GM06990 (cell line): ENCODE data around the gene RPGR.

ENCODE experiments used
- DNase-seq: peaks from one replicate; pipeline ENCODE4 v3.0.0-alpha.2; 2011; ENCODE audit not compliant: insufficient read length; ENCODE audit errors: extremely low read depth
- H3K27me3 ChIP-seq: replicated peaks from 2 replicates; pipeline ENCODE4 v1.6.0; 2011; ENCODE audit warnings: low read length; ENCODE audit not compliant: control insufficient read depth, insufficient read depth
- H3K36me3 ChIP-seq: 2 replicates; pipeline ENCODE4 v1.5.1; 2011; ENCODE audit warnings: low read length; ENCODE audit not compliant: control insufficient read depth, insufficient read depth
- H3K4me3 ChIP-seq: replicated peaks from 2 replicates; pipeline ENCODE4 v1.5.1; 2011; ENCODE audit warnings: low read depth, mild to moderate bottlenecking, control low read depth, low read length
- CTCF ChIP-seq: IDR thresholded peaks from 2 replicates; pipeline ENCODE4 v1.5.1; 2011; ENCODE audit warnings: low read length, control low read depth, mild to moderate bottlenecking, inconsistent platforms; ENCODE audit not compliant: insufficient read depth, poor library complexity, severe bottlenecking

Gene RPGR

GRCh38 chrX:38249965-38250364 is 77.3 kb downstream of the RPGR start:
- H3K36me3 ChIP-seq, result no peaks in the 10 kb centered on the region
- TF ChIP-seq CTCF, result no peak
- DNase-seq, result no peak
- H3K4me3 ChIP-seq, result no peak overlapping the region
- H3K27me3 ChIP-seq, result no peaks in the 10 kb centered on the region

- TF ChIP-seq CTCF, result no peak
These were observed 80.3 kb downstream of the RPGR start for GRCh38 chrX:38247051-38247450.

GRCh38 chrX:38240541-38240940 is 86.8 kb downstream of the RPGR start:
- Histone ChIP-seq H3K27me3 (no peaks in the 10 kb centered on the region), H3K4me3 (no peak overlapping the region), H3K36me3 (no peaks in the 10 kb centered on the region)
- no peak for DNase-seq
- no peak for TF ChIP-seq CTCF

More at GRCh38 chrX:38247051-38247450, 80.3 kb downstream of the RPGR start:
- no peak overlapping the region for H3K4me3 ChIP-seq
- H3K27me3 ChIP-seq, result no peaks in the 10 kb centered on the region
- H3K36me3 ChIP-seq, result no peaks in the 10 kb centered on the region
- no peak for DNase-seq

- H3K27me3 ChIP-seq, result no peaks in the 10 kb centered on the region
- TF ChIP-seq CTCF, result no peak
- H3K36me3 ChIP-seq, result no peaks in the 10 kb centered on the region
- no peak for DNase-seq
- no peak overlapping the region for H3K4me3 ChIP-seq
These were observed 90.3 kb downstream of the RPGR start for GRCh38 chrX:38236901-38237615.

GRCh38 chrX:38233891-38234667 is 93.2 kb downstream of the RPGR start:
- no peak overlapping the region for H3K4me3 ChIP-seq
- no peak for DNase-seq
- TF ChIP-seq CTCF, result no peak
- no peaks in the 10 kb centered on the region for H3K36me3 ChIP-seq
- H3K27me3 ChIP-seq, result no peaks in the 10 kb centered on the region
